Endometrial microvascular endothelial cells (primary cell): ENCODE results near the gene HS1BP3. TPM values are rescaled to one million over a fixed set of nuclear protein-coding genes. Genes with fewer than 3 reads are reported as not detected.

Source experiments
- in situ Hi-C: cut with HindIII; loops from 2 replicates; pipeline ENCODE4 v1.10.0; 2017; ENCODE audit warnings: low sequenced_read_pairs, low pct_unique_long_range_greater_than_20kb; ENCODE audit errors: inconsistent ontology term
- total RNA-seq: library from RNA; depleted of rRNA; stranded (reverse); fragments of >200 nt; gene quantifications from one replicate; pipeline ENCODE4 v1.2.3, GENCODE V29; 2015; ENCODE audit errors: inconsistent ontology term

The HS1BP3 gene
- total RNA-seq, 1 donor from 2014 or later = 22.0 TPM

- in situ Hi-C loops = loop anchor here (10.0 kb wide), 1 partner anchor 53 kb away; no protein-coding TSS in a partner anchor
Observed at GRCh38 chr2:20572221-20572620, 78.7 kb downstream of the HS1BP3 start.

- in situ Hi-C loops = loop anchor here (10.0 kb wide), 1 partner anchor 53 kb away; no protein-coding TSS in a partner anchor
Observed at GRCh38 chr2:20571644-20572215, 79.2 kb downstream of the HS1BP3 start.

DNA sequence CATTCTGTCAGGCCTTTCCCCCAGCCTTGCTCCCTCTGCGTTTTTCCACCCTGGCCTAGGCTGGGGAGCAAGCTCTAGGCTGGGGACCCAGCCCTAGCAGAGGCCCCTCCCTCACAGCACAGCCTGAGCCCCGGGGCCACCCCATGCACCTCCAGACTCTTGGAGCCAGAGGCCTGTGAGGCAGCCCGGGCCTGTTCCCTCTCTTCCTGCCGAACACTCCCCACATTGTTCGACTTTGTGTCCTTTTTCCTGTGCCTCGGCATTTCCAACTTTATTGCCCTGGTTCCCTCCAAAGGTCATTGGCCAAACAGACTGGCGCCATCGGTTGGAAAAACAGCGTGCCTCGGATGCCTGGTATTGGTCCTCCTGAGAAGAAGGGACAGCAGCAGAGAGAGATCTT lies 79.7 kb downstream of the HS1BP3 start:
- in situ Hi-C loops = loop anchor here (10.0 kb wide), 1 partner anchor 54 kb away; no protein-coding TSS in a partner anchor

GRCh38 chr2:20570249-20570648 lies 80.6 kb downstream of the HS1BP3 start:
- in situ Hi-C loops = loop anchor here (10.0 kb wide), 1 partner anchor 55 kb away; no protein-coding TSS in a partner anchor

DNA sequence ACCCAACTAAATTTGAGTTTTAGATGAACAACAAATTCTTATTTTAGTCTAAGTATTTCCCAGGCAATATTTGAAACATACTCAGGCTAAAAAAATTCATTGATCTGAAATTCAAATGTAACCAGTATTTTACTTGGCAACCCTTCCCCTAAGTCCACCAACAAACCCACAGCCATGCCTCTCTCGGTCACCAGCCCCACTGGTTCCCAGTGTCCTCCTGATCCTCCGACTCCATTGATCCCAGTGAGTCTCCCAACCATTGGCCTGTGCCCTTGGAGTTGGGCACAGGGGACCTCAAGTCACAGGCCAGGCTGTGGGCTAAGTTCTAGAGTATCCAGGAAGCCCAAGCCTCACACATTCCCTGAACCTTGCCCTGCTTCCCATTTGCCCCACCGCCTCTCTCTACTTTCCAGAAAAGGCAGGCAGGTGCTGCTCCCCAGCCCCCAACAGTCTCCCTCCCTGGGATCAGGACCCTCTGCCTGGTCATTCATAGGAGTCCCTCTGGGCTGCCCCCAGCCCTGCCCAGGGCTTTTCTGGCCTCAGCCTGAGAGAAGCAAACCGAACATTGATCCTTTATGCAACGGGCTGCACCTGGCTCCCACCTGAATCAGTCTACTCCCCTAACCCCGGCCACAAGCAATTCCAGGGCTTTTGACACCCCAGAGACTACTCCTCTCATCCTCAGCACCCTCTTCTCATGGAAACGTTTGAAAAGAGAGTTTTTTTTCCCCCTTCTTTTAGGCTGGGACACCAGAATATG lies 81.3 kb downstream of the HS1BP3 start:
- in situ Hi-C loops = loop anchor here (10.0 kb wide), 1 partner anchor 55 kb away; no protein-coding TSS in a partner anchor

DNA sequence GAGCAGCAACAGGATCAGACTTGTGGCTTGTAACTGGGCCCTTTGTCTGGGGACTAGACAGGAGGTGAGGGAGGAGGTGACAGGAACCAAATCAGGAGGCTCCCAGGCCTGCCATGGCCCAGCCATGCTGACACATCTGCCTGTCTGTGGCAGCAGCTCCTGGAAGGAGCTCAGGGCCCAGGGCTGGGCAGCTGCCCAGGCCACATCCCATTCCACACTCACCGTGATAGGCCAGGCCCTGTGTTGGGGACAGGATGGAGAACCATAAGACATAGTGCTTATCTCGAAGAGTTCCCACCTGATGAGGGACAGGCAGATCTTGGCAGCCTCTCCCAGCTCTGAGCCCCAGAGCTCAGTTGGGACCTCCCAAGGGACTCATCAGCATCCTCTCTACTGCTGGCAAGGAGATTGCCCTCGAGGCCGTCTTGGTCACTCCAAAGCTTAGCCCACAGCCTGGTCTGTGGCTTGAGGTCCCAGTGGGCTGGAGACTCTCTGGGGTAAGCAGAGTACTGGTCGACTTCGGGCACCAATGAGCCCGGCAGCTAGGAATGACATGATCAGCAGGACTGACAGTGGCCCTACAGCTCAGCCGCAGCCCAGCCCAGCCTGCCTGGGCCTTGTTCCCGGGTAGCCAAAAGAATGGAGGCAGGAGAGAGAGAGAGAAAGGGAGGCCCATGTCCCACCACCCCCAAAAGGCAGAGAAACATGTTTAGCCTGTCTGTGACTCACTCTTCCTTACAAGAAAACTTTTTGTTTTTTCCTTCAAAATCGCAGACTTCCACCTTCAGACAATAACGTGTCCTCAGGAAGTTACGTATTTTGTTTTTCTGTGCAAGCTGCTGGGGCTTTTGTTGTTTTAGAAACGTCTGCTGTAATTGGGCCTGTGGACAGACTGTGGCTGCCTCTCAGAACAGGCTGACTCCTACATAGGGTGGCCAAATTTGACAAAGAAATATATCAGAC lies 82.1 kb downstream of the HS1BP3 start:
- in situ Hi-C loops = no loop called here

DNA sequence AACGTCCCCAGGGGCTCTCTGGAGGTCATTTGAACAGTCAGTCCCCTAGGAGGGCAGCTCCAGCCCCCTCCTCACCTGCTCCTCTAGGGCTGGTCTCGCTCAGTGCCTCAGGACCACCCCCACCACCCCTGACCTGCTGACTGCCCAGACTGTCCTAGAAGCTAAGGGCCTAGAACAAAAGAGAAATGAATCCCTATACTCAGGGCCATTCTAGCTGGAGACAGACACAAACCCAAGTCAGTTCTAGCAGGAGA lies 83.0 kb downstream of the HS1BP3 start:
- in situ Hi-C loops = no loop called here

Other genes starting within 250 kb of the HS1BP3 start
- gene RHOB, start 204.0 kb downstream of the HS1BP3 start, total RNA-seq = 100 TPM
- gene GDF7, start 16.0 kb upstream of the HS1BP3 start, total RNA-seq = 0.09 TPM
- 24.5 TPM for gene LDAH, start 172.0 kb upstream of the HS1BP3 start, total RNA-seq